IPS-18c (cell line): ENCODE results near the gene FKBP14.
"Not testable (repeated sequence)": the region's sequence is repeated elsewhere in the genome, so short reads cannot be mapped to it uniquely, and the experiment has no call there.

ENCODE experiments used
- H3K4me3 ChIP-seq: 2 replicates; pipeline ENCODE4 v1.7.0; 2013; ENCODE audit warnings: low read depth, mild to moderate bottlenecking, low read length, moderate library complexity; ENCODE audit not compliant: insufficient read depth
- H3K9me3 ChIP-seq: one replicate; pipeline ENCODE4 v1.6.1; 2013; ENCODE audit warnings: mild to moderate bottlenecking, low read length, moderate library complexity; ENCODE audit not compliant: control insufficient read depth, insufficient read depth

FKBP14 gene

GRCh38 chr7:30026229-30027064 lies at the start of gene FKBP14:
Gene FKBP14 (minus strand): TSS chr7:30026702. CDS start chr7:30026508, 194 bp downstream.
- no peaks in the 10 kb centered on the region for H3K9me3 ChIP-seq
- peak within 1 kb of the TSS; percentile 90 for H3K4me3 ChIP-seq

- no peaks in the 10 kb centered on the region for H3K9me3 ChIP-seq
Observed at GRCh38 chr7:30074422-30075030, 48.0 kb upstream of the FKBP14 start.

GRCh38 chr7:30072735-30073134 lies 46.2 kb upstream of the FKBP14 start:
- H3K4me3 ChIP-seq, result no peak overlapping the region
- no peaks in the 10 kb centered on the region for H3K9me3 ChIP-seq

More at GRCh38 chr7:30074422-30075030, 48.0 kb upstream of the FKBP14 start:
- no peak overlapping the region for H3K4me3 ChIP-seq

- Histone ChIP-seq H3K4me3 (no peak overlapping the region), H3K9me3 (no peaks in the 10 kb centered on the region)
Observed at GRCh38 chr7:30070052-30070451, 43.5 kb upstream of the FKBP14 start.

GRCh38 chr7:30069096-30069867 lies 42.8 kb upstream of the FKBP14 start:
- Histone ChIP-seq H3K4me3 (no peak overlapping the region), H3K9me3 (no peaks in the 10 kb centered on the region)

- Histone ChIP-seq H3K4me3 (no peak overlapping the region), H3K9me3 (no peaks in the 10 kb centered on the region)
Observed at GRCh38 chr7:30068117-30068516, 41.6 kb upstream of the FKBP14 start.

GRCh38 chr7:30066687-30067086 lies 40.2 kb upstream of the FKBP14 start:
- Histone ChIP-seq H3K9me3 (no peaks in the 10 kb centered on the region), H3K4me3 (no peak overlapping the region)

GRCh38 chr7:30065746-30066145 lies 39.2 kb upstream of the FKBP14 start:
- no peak overlapping the region for H3K4me3 ChIP-seq
- H3K9me3 ChIP-seq, result no peaks in the 10 kb centered on the region

GRCh38 chr7:30062587-30062986 lies 36.1 kb upstream of the FKBP14 start:
- Histone ChIP-seq H3K4me3 (no peak overlapping the region), H3K9me3 (no peaks in the 10 kb centered on the region)

- H3K4me3 ChIP-seq, H3K9me3 ChIP-seq: not testable (repeated sequence)
Observed at GRCh38 chr7:30061786-30062185, 35.3 kb upstream of the FKBP14 start.

- H3K9me3 ChIP-seq, result no peaks in the 10 kb centered on the region
- no peak overlapping the region for H3K4me3 ChIP-seq
Observed at GRCh38 chr7:30057741-30058140, 31.2 kb upstream of the FKBP14 start.

- no peaks in the 10 kb centered on the region for H3K9me3 ChIP-seq
- no peak overlapping the region for H3K4me3 ChIP-seq
Observed at GRCh38 chr7:30053068-30053467, 26.6 kb upstream of the FKBP14 start.

- Histone ChIP-seq H3K4me3 (no peak overlapping the region), H3K9me3 (no peaks in the 10 kb centered on the region)
Observed at GRCh38 chr7:30049173-30049572, 22.7 kb upstream of the FKBP14 start.

- H3K9me3 ChIP-seq, result no peaks in the 10 kb centered on the region
Observed at GRCh38 chr7:30048582-30048981, 22.1 kb upstream of the FKBP14 start.

GRCh38 chr7:30047124-30047523 lies 20.6 kb upstream of the FKBP14 start:
- Histone ChIP-seq H3K9me3 (no peaks in the 10 kb centered on the region), H3K4me3 (no peak overlapping the region)

More at GRCh38 chr7:30048582-30048981, 22.1 kb upstream of the FKBP14 start:
- H3K4me3 ChIP-seq, result no peak overlapping the region

GRCh38 chr7:30046127-30046770 lies 19.7 kb upstream of the FKBP14 start:
- Histone ChIP-seq H3K4me3 (no peak overlapping the region), H3K9me3 (no peaks in the 10 kb centered on the region)

- Histone ChIP-seq H3K4me3 (no peak overlapping the region), H3K9me3 (no peaks in the 10 kb centered on the region)
Observed at GRCh38 chr7:30041526-30042269, 15.2 kb upstream of the FKBP14 start.
